Astrocyte (in vitro differentiated cells and primary cell): ENCODE data around the gene RANGAP1. TPM values are rescaled to one million over a fixed set of nuclear protein-coding genes. Genes with fewer than 3 reads are reported as not detected.

Source experiments
- DNase-seq: peaks from one replicate; pipeline ENCODE4 v3.0.0-alpha.2; 2010; ENCODE audit warnings: low read depth
- FAIRE-seq: peaks from 2 replicates; lab custom pipeline; 2011; peaks lifted over from hg19 to GRCh38; lab: Jason Lieb, UNC
- H2AFZ ChIP-seq: 2 replicates; pipeline ENCODE4 v1.6.0; 2012; ENCODE audit warnings: low read depth, low read length, inconsistent platforms
- H3K27ac ChIP-seq: 2 replicates; pipeline ENCODE4 v1.5.1; 2011; ENCODE audit warnings: low read depth, low read length, inconsistent platforms
- H3K27me3 ChIP-seq: 2 replicates; pipeline ENCODE4 v1.6.0; 2011; ENCODE audit warnings: low read length, inconsistent platforms; ENCODE audit not compliant: insufficient read depth
- H3K36me3 ChIP-seq: 2 replicates; pipeline ENCODE4 v1.5.1; 2011; ENCODE audit warnings: low read length, inconsistent platforms; ENCODE audit not compliant: insufficient read depth
- H3K4me1 ChIP-seq: 2 replicates; pipeline ENCODE4 v1.5.1; 2011; ENCODE audit warnings: low read length, inconsistent platforms; ENCODE audit not compliant: insufficient read depth
- H3K4me2 ChIP-seq: 2 replicates; pipeline ENCODE4 v1.6.0; 2012; ENCODE audit warnings: low read length, inconsistent platforms
- H3K4me3 ChIP-seq: 2 replicates; pipeline ENCODE4 v1.5.1; 2011; ENCODE audit warnings: low read depth, mild to moderate bottlenecking, low read length, inconsistent platforms; ENCODE audit not compliant: insufficient read depth
- H3K79me2 ChIP-seq: 2 replicates; pipeline ENCODE4 v1.6.0; 2012; ENCODE audit warnings: mild to moderate bottlenecking, low read length, inconsistent platforms; ENCODE audit not compliant: insufficient read depth
- H3K9ac ChIP-seq: 2 replicates; pipeline ENCODE4 v1.6.0; 2012; ENCODE audit warnings: mild to moderate bottlenecking, low read length, inconsistent platforms
- H3K9me3 ChIP-seq: 2 replicates; pipeline ENCODE4 v1.5.1; 2012; ENCODE audit warnings: low read depth, mild to moderate bottlenecking, low read length, inconsistent platforms; ENCODE audit not compliant: insufficient read depth
- H4K20me1 ChIP-seq: 2 replicates; pipeline ENCODE4 v1.6.0; 2012; ENCODE audit warnings: low read length, inconsistent platforms; ENCODE audit not compliant: insufficient read depth
- H3K27ac Mint-ChIP-seq: one replicate; pipeline ENCODE4 v1.8.0; 2021; ENCODE audit warnings: mild to moderate bottlenecking, mixed read lengths; ENCODE audit not compliant: unreplicated experiment
- H3K27me3 Mint-ChIP-seq: one replicate; pipeline ENCODE4 v1.8.0; 2021; ENCODE audit warnings: low read depth, mixed read lengths; ENCODE audit not compliant: unreplicated experiment
- H3K36me3 Mint-ChIP-seq: one replicate; pipeline ENCODE4 v1.8.0; 2021; ENCODE audit warnings: low read depth, mixed read lengths; ENCODE audit not compliant: unreplicated experiment
- H3K4me1 Mint-ChIP-seq: one replicate; pipeline ENCODE4 v1.8.0; 2021; ENCODE audit warnings: low read depth, mixed read lengths; ENCODE audit not compliant: unreplicated experiment
- H3K4me3 Mint-ChIP-seq: one replicate; pipeline ENCODE4 v1.8.0; 2021; ENCODE audit warnings: mild to moderate bottlenecking, moderate library complexity, mixed read lengths; ENCODE audit not compliant: unreplicated experiment
- H3K9me3 Mint-ChIP-seq: one replicate; pipeline ENCODE4 v1.8.0; 2021; ENCODE audit warnings: mild to moderate bottlenecking, mixed read lengths; ENCODE audit not compliant: unreplicated experiment
- CTCF ChIP-seq: IDR thresholded peaks from 2 replicates; pipeline ENCODE4 v1.5.1; 2011; ENCODE audit warnings: low read depth, mild to moderate bottlenecking, inconsistent platforms, low read length, moderate library complexity; ENCODE audit not compliant: insufficient read depth
- EZH2 ChIP-seq: IDR thresholded peaks from 2 replicates; pipeline ENCODE4 v1.6.1; 2012; ENCODE audit warnings: mild to moderate bottlenecking, low read length, inconsistent platforms; ENCODE audit not compliant: insufficient read depth
- total RNA-seq: library from RNA; stranded (reverse); gene quantifications from 2 replicates; pipeline ENCODE4 v1.2.1, GENCODE V29; 2021

The RANGAP1 gene
- total RNA-seq, 1 donor from 2014 or later = 77.8 TPM

GRCh38 chr22:41248758-41249157 lies 37.2 kb downstream of the RANGAP1 start:
- H3K27ac ChIP-seq = no peak overlapping the region
- H3K4me3 Mint-ChIP-seq = no peak overlapping the region
- H3K4me2 ChIP-seq = no peak overlapping the region
- H3K36me3 ChIP-seq = peaks cover 32% of the 10 kb centered on the region
- no peak overlapping the region for H3K4me3 ChIP-seq
- DNase-seq (no peak), FAIRE-seq (no peak)
- H3K27ac Mint-ChIP-seq = no peak overlapping the region
- no peak overlapping the region for H2AFZ ChIP-seq
- no peak for TF ChIP-seq CTCF
- TF ChIP-seq EZH2 = no peak
- no peaks in the 10 kb centered on the region for H3K27me3 ChIP-seq
- H3K9ac ChIP-seq = no peak overlapping the region
- H3K27me3 Mint-ChIP-seq = no peaks in the 10 kb centered on the region
- H3K4me1 Mint-ChIP-seq = no peaks in the 10 kb centered on the region
- H3K36me3 Mint-ChIP-seq = peaks cover 9% of the 10 kb centered on the region
- H4K20me1 ChIP-seq = peaks cover 12% of the 10 kb centered on the region
- H3K79me2 ChIP-seq = no peaks in the 10 kb centered on the region
- no peaks in the 10 kb centered on the region for H3K9me3 Mint-ChIP-seq
- H3K9me3 ChIP-seq = no peaks in the 10 kb centered on the region
- no peaks in the 10 kb centered on the region for H3K4me1 ChIP-seq

GRCh38 chr22:41248314-41248713 lies 37.7 kb downstream of the RANGAP1 start:
- peaks cover 30% of the 10 kb centered on the region for H3K36me3 ChIP-seq
- DNase-seq = no peak
- no peak overlapping the region for H3K4me2 ChIP-seq
- no peak for FAIRE-seq
- Mint-ChIP-seq H3K27me3 (no peaks in the 10 kb centered on the region), H3K36me3 (peaks cover 9% of the 10 kb centered on the region), H3K9me3 (no peaks in the 10 kb centered on the region), H3K4me3 (no peak overlapping the region), H3K4me1 (no peaks in the 10 kb centered on the region), H3K27ac (no peak overlapping the region)
- no peak overlapping the region for H3K9ac ChIP-seq
- peaks cover 12% of the 10 kb centered on the region for H4K20me1 ChIP-seq
- no peaks in the 10 kb centered on the region for H3K27me3 ChIP-seq
- no peaks in the 10 kb centered on the region for H3K9me3 ChIP-seq
- H3K4me1 ChIP-seq = no peaks in the 10 kb centered on the region
- H3K27ac ChIP-seq = no peak overlapping the region
- H3K79me2 ChIP-seq = no peaks in the 10 kb centered on the region
- no peak for TF ChIP-seq CTCF
- no peak for TF ChIP-seq EZH2
- H3K4me3 ChIP-seq = no peak overlapping the region
- H2AFZ ChIP-seq = no peak overlapping the region

GRCh38 chr22:41247703-41248102 lies 38.3 kb downstream of the RANGAP1 start:
- peaks cover 9% of the 10 kb centered on the region for H4K20me1 ChIP-seq
- peaks cover 25% of the 10 kb centered on the region for H3K36me3 ChIP-seq
- Mint-ChIP-seq H3K27me3 (no peaks in the 10 kb centered on the region), H3K27ac (no peak overlapping the region), H3K36me3 (peaks cover 7% of the 10 kb centered on the region), H3K9me3 (no peaks in the 10 kb centered on the region), H3K4me3 (no peak overlapping the region), H3K4me1 (no peaks in the 10 kb centered on the region)
- H2AFZ ChIP-seq = no peak overlapping the region
- no peak overlapping the region for H3K27ac ChIP-seq
- no peaks in the 10 kb centered on the region for H3K9me3 ChIP-seq
- DNase-seq = no peak
- no peak for FAIRE-seq
- no peaks in the 10 kb centered on the region for H3K27me3 ChIP-seq
- no peak overlapping the region for H3K9ac ChIP-seq
- no peaks in the 10 kb centered on the region for H3K79me2 ChIP-seq
- TF ChIP-seq EZH2 (no peak), CTCF (no peak)
- H3K4me1 ChIP-seq = no peaks in the 10 kb centered on the region
- H3K4me3 ChIP-seq = no peak overlapping the region
- no peak overlapping the region for H3K4me2 ChIP-seq
